H1 (cell line): ENCODE data around the gene SLC8B1. TPM values are rescaled to one million over a fixed set of nuclear protein-coding genes. Genes with fewer than 3 reads are reported as not detected.

Experiments used
- KDM5A ChIP-seq: fragments of 200-600 bp; IDR thresholded peaks from 2 replicates; pipeline ENCODE4 v1.7.1; 2012; ENCODE audit warnings: mild to moderate bottlenecking, low read length, inconsistent platforms, mixed read lengths
- POLR2A ChIP-seq, 2 experiments: IDR thresholded peaks; 1 replicate in 1 of 2; 2 replicates in 1 of 2; pipeline ENCODE4 v1.6.1; 2011; ENCODE audit warnings: low read depth in 2 of 2, low read length in 2 of 2, mild to moderate bottlenecking in 2 of 2; ENCODE audit errors: control extremely low read depth in 1 of 2
- polyA plus RNA-seq, 7 experiments: library from polyadenylated mRNA; depleted of rRNA in 3 of 7; stranded (reverse) in 5 of 7; unstranded in 2 of 7; fragments of >200 nt in 5 of 7; fragments of 200-250 nt in 2 of 7; gene quantifications; 1 replicate in 5 of 7; 2 replicates in 1 of 7; 4 replicates in 1 of 7; pipeline versions ENCODE4 v1.2.1 to v1.2.3, GENCODE V29; 2011 to 2013; ENCODE audit warnings: missing spikeins in 2 of 7, mixed read lengths in 2 of 7
- total RNA-seq: library from RNA; stranded (reverse); fragmentation: NEBNext Ultra II Directional; extraction: Animal tissue kit (Norgen Biotek cat#: 25700); gene quantifications from 2 replicates; pipeline ENCODE4 v1.2.1, GENCODE V29; 2021

The SLC8B1 gene
- total and polyA plus RNA-seq, 2 of the 8 experiments (the other 6 are each of a cell fraction or from before 2014, with no cell fraction given), result 11.2 to 19.1 TPM

DNA sequence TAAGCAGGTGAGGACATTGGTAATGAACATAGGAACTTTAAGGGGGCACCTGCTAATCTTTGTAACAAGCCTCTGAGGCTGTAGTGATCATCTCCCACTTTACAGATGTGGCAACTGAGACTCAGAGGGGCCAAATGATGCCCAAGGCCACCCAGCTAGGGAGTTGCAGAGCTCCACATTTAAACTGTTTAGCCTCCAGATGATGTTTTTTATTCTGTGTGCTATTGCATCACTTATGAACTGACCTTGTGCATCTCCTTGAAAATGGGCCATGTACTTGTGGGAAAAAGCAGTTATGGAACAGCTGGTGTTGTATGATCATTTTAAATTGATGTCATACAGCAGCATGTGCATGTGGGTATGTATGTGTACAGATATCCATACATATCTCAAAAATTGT lies 72.2 kb downstream of the SLC8B1 start (continued):
- no peak for TF ChIP-seq POLR2A (IDR thresholded peaks at IDR 0.05; ENCODE audit: control extremely low read depth in 1 of 2, low read depth in 2 of 2, low read length in 2 of 2)
- TF ChIP-seq KDM5A, result no peak
- TF ChIP-seq, all 59 proteins: peak for 0
